Measurements from ENCODE around the gene EMP3. TPM values are rescaled to one million over a fixed set of nuclear protein-coding genes. Genes with fewer than 3 reads are reported as not detected.

Gene EMP3
- total RNA-seq = 67.6 and 92.0 TPM in 2 replicates

GRCh38 chr19:48325265-48325910, at the start of gene EMP3:
Gene EMP3, plus strand, starts transcription at chr19:48325552. Its CDS starts 1,293 bp downstream, at chr19:48326845.

GRCh38 chr19:48363810-48364597, 38.7 kb downstream of the EMP3 start, which contains the start of the genes SYNGR4 and TMEM143:
Gene SYNGR4, plus strand, starts transcription at chr19:48364367. Its CDS starts 1,476 bp downstream, at chr19:48365843.
Gene TMEM143, minus strand, starts transcription at chr19:48363940. Its CDS starts 20 bp downstream, at chr19:48363920.

Other genes starting within 250 kb of the EMP3 start
- 3.2 and 4.6 TPM in 2 replicates for gene PLA2G4C, start 214.7 kb upstream of the EMP3 start, total RNA-seq
- 19.1 and 58.9 TPM in 2 replicates for gene LIG1, start 155.2 kb upstream of the EMP3 start, total RNA-seq
- gene ZSWIM9, start 154.9 kb upstream of the EMP3 start, total RNA-seq = 3.1 TPM in 2 replicates
- 13.1 and 16.0 TPM in 2 replicates for gene CARD8, start 69.6 kb upstream of the EMP3 start, total RNA-seq
- gene ZNF114, start 55.5 kb upstream of the EMP3 start, total RNA-seq = 0.11 TPM in 1 of 2 replicates, not detected in the other
- 3.1 and 4.1 TPM in 2 replicates for gene TMEM143, start 38.4 kb downstream of the EMP3 start, total RNA-seq
- gene SYNGR4, start 38.8 kb downstream of the EMP3 start, total RNA-seq = not detected in 2 replicates
- 36.3 and 56.2 TPM in 2 replicates for gene KDELR1, start 66.0 kb downstream of the EMP3 start, total RNA-seq
- 0.25 and 0.33 TPM in 2 replicates for gene GRIN2D, start 68.1 kb downstream of the EMP3 start, total RNA-seq
- gene GRWD1, start 120.4 kb downstream of the EMP3 start, total RNA-seq = 28.5 and 40.9 TPM in 2 replicates
- 0.33 and 0.37 TPM in 2 replicates for gene KCNJ14, start 130.0 kb downstream of the EMP3 start, total RNA-seq
- gene CYTH2, start 143.8 kb downstream of the EMP3 start, total RNA-seq = 49.9 and 52.8 TPM in 2 replicates
- gene LMTK3, start 186.3 kb downstream of the EMP3 start, total RNA-seq = under 0.01 and 0.37 TPM in 2 replicates
- gene SULT2B1, start 226.6 kb downstream of the EMP3 start, total RNA-seq = not detected in 2 replicates